K562 (cell line): Measurements from ENCODE around the gene DROSHA. TPM values are rescaled to one million over a fixed set of nuclear protein-coding genes. Genes with fewer than 3 reads are reported as not detected.
A peak's percentile ranks its signal among the peaks of the same experiment; 100 is the strongest.

ENCODE experiments used
- ATAC-seq: fragments of 200-7000 bp; cut with Tn5 transposase; 3 replicates; pipeline ENCODE4 v1.9.1; 2020; ENCODE audit warnings: moderate library complexity
- BruUV-seq: library from RNA; stranded (reverse); fragments of 400-500 nt; replicated peaks from 2 replicates; lab custom pipeline; 2021; lab: Mats Ljungman, UMichigan
- CTCF ChIA-PET: fragments of 300-600 bp; formaldehyde crosslinking; extraction: SDS; loops from one replicate; lab custom pipeline; 2021; ENCODE audit warnings: low intra/inter-chr PET ratio; lab: Yijun Ruan, JAX
- POLR2A ChIA-PET: fragments of 300-600, 350-650 bp; sonication (Branson Sonifier 250); formaldehyde crosslinking; extraction: SDS; loops from one replicate; lab custom pipeline; 2021; ENCODE audit warnings: antibody characterized with exemption, inconsistent platforms; lab: Yijun Ruan, JAX
- DNase-seq, 4 experiments: peaks; one replicate each; pipeline versions ENCODE4 v3.0.0 to v3.0.0-alpha.2; 2011 to 2018; ENCODE audit warnings: low spot score in 3 of 4, mixed read lengths in 3 of 4; ENCODE audit errors: extremely low read depth in 1 of 4
- FAIRE-seq: peaks from 2 replicates; lab custom pipeline; 2011; peaks lifted over from hg19 to GRCh38; lab: Jason Lieb, UNC
- H2AFZ ChIP-seq: 2 replicates; pipeline ENCODE4 v1.6.0; 2011; ENCODE audit warnings: low read depth, low read length, control low read depth, inconsistent platforms
- H3K27ac ChIP-seq: fragments of 200-600 bp; 3 replicates; pipeline ENCODE4 v1.8.0; 2011; ENCODE audit warnings: low read depth, mild to moderate bottlenecking, control low read depth, inconsistent platforms, low read length, moderate library complexity, mixed read lengths; ENCODE audit errors: extremely low read depth
- H3K27me3 ChIP-seq, 2 experiments: fragments of 300-600 bp in 1 of 2; 2 replicates in 1 of 2; 3 replicates in 1 of 2; pipeline versions ENCODE4 v1.6.0 to v1.8.0; 2011; ENCODE audit warnings: inconsistent platforms in 2 of 2, low read length in 2 of 2, mild to moderate bottlenecking in 1 of 2, mixed read lengths in 1 of 2, moderate library complexity in 1 of 2; ENCODE audit not compliant: control insufficient read depth in 2 of 2, insufficient read depth in 2 of 2
- H3K36me3 ChIP-seq: fragments of 300-600 bp; 3 replicates; pipeline ENCODE4 v1.8.0; 2011; ENCODE audit warnings: mild to moderate bottlenecking, low read length, inconsistent platforms; ENCODE audit not compliant: control insufficient read depth, insufficient read depth
- H3K4me1 ChIP-seq, 2 experiments: fragments of 200-600 bp in 1 of 2; replicated peaks in 1 of 2; 2 replicates in 1 of 2; 3 replicates in 1 of 2; pipeline versions ENCODE4 v1.5.1 to v1.8.0; 2011; ENCODE audit warnings: inconsistent platforms in 2 of 2, low read length in 2 of 2, mild to moderate bottlenecking in 1 of 2, mixed read lengths in 1 of 2, moderate library complexity in 1 of 2; ENCODE audit not compliant: control insufficient read depth in 2 of 2, insufficient read depth in 2 of 2
- H3K4me2 ChIP-seq: 2 replicates; pipeline ENCODE4 v1.6.1; 2011; ENCODE audit warnings: low read length, control low read depth, inconsistent platforms, mixed read lengths; ENCODE audit not compliant: insufficient read depth
- H3K4me3 ChIP-seq: fragments of 200-600 bp; sonication (generic), shearing (Covaris generic); 2 replicates; pipeline ENCODE4 v1.5.1; 2016; ENCODE audit warnings: control low read depth, inconsistent platforms
- H3K79me2 ChIP-seq: fragments of 200-600 bp; 3 replicates; pipeline ENCODE4 v1.8.0; 2011; ENCODE audit warnings: low read length, inconsistent platforms; ENCODE audit not compliant: control insufficient read depth, insufficient read depth
- H3K9ac ChIP-seq, 2 experiments: 2 replicates each; pipeline versions ENCODE4 v1.6.0 to v1.6.1; 2011; ENCODE audit warnings: low read depth in 2 of 2, low read length in 2 of 2, control low read depth in 1 of 2, inconsistent platforms in 1 of 2, mild to moderate bottlenecking in 1 of 2, mixed read lengths in 1 of 2; ENCODE audit not compliant: insufficient read depth in 1 of 2
- H3K9me1 ChIP-seq: one replicate; pipeline ENCODE4 v1.6.0; 2011; ENCODE audit warnings: inconsistent platforms, mild to moderate bottlenecking, low read length, moderate library complexity; ENCODE audit not compliant: control insufficient read depth, insufficient read depth
- H3K9me3 ChIP-seq: replicated peaks from 2 replicates; pipeline ENCODE4 v1.5.1; 2011; ENCODE audit warnings: low read depth, low read length, inconsistent platforms; ENCODE audit not compliant: control insufficient read depth, insufficient read depth
- H4K20me1 ChIP-seq: replicated peaks from 2 replicates; pipeline ENCODE4 v1.6.1; 2011; ENCODE audit warnings: low read length, inconsistent platforms, mixed read lengths; ENCODE audit not compliant: control insufficient read depth, insufficient read depth
- ASH1L ChIP-seq: fragments of 450-650 bp; IDR thresholded peaks from 2 replicates; pipeline ENCODE4 v1.6.1; 2018; ENCODE audit warnings: borderline replicate concordance, mild to moderate bottlenecking, low read depth; ENCODE audit not compliant: partially characterized antibody
- ATF1 ChIP-seq, 2 experiments: fragments of 450-650 bp in 1 of 2; IDR thresholded peaks; 2 replicates each; pipeline ENCODE4 v1.6.1; 2016; ENCODE audit warnings: missing compliant biosample characterization in 1 of 2, missing genetic modification characterization in 1 of 2
- CBX2 ChIP-seq: fragments of 200-600 bp; sonication (generic); IDR thresholded peaks from one replicate; pipeline ENCODE4 v1.6.1; 2012; ENCODE audit warnings: mild to moderate bottlenecking, low read length, inconsistent platforms; ENCODE audit not compliant: insufficient read depth, poor library complexity, severe bottlenecking
- EP300 ChIP-seq: IDR thresholded peaks from 2 replicates; pipeline ENCODE4 v1.6.1; 2012; ENCODE audit warnings: low read length, improper control_type of control experiment
- FOXA1 ChIP-seq: fragments of 450-650 bp; IDR thresholded peaks from 2 replicates; pipeline ENCODE4 v1.6.1; 2016; ENCODE audit warnings: mild to moderate bottlenecking, borderline replicate concordance
- HSF4 ChIP-seq: fragments of 250-450 bp; sonication (Bioruptor Pico); IDR thresholded peaks from 2 replicates; pipeline ENCODE4 v2.1.2; 2022; ENCODE audit warnings: mild to moderate bottlenecking, moderate library complexity, borderline replicate concordance
- MEF2D ChIP-seq: conservative IDR thresholded peaks from 2 replicates; pipeline ENCODE4 v1.6.1; 2016; ENCODE audit warnings: low read depth, missing genetic modification characterization, missing compliant biosample characterization
- NFYB ChIP-seq: IDR thresholded peaks from 2 replicates; pipeline ENCODE4 v1.6.1; 2011; ENCODE audit warnings: mild to moderate bottlenecking, moderate library complexity; ENCODE audit not compliant: insufficient read length; ENCODE audit errors: extremely low read depth
- RBBP5 ChIP-seq: fragments of 200-600 bp; sonication (generic); IDR thresholded peaks from 2 replicates; pipeline ENCODE4 v1.6.1; 2012; ENCODE audit warnings: borderline replicate concordance, mild to moderate bottlenecking, low read length, control low read depth, inconsistent platforms; ENCODE audit not compliant: insufficient read depth, poor library complexity, severe bottlenecking
- SREBF1 ChIP-seq: fragments of 150-350 bp; IDR thresholded peaks from 2 replicates; pipeline ENCODE4 v1.6.1; 2014; ENCODE audit warnings: antibody characterized with exemption, low read depth, low read length, borderline replicate concordance
- TBP ChIP-seq: optimal IDR thresholded peaks from 2 replicates; pipeline ENCODE3; 2011; ENCODE audit warnings: low read depth, low read length, improper control_type of control experiment
- TCF3 ChIP-seq: sonication (generic); formaldehyde crosslinking; IDR thresholded peaks from 2 replicates; pipeline ENCODE4 v1.4.0; 2020; ENCODE audit warnings: mild to moderate bottlenecking, missing genetic modification reagents
- ZNF124 ChIP-seq: sonication (generic); formaldehyde crosslinking; IDR thresholded peaks from 2 replicates; pipeline ENCODE4 v1.8.1; 2022; ENCODE audit warnings: missing genetic modification reagents
- ZNF324 ChIP-seq: fragments of 250-450 bp; sonication (Bioruptor Pico); IDR thresholded peaks from 2 replicates; pipeline ENCODE4 v1.4.0; 2020; ENCODE audit warnings: mild to moderate bottlenecking
- ZNF764 ChIP-seq: fragments of 250-450 bp; sonication (Bioruptor Pico); IDR thresholded peaks from 2 replicates; pipeline ENCODE4 v1.4.0; 2020; ENCODE audit warnings: low read depth, mild to moderate bottlenecking, moderate library complexity
- ZNF785 ChIP-seq: fragments of 250-450 bp; sonication (Bioruptor Pico); IDR thresholded peaks from 2 replicates; pipeline ENCODE4 v1.4.0; 2020; ENCODE audit warnings: mild to moderate bottlenecking
- WGBS: fragments of 100-300 bp; shearing (Covaris generic); methylation state at CpG from one replicate; pipeline ENCODE4 v1.1.6; 2016; ENCODE audit warnings: low coverage, mixed read lengths; ENCODE audit not compliant: insufficient coverage; ENCODE audit errors: missing lambda C conversion rate; 5-methylcytosine and 5-hydroxymethylcytosine counted together
- in situ Hi-C: fragments of 300-500 bp; cut with MboI; formaldehyde crosslinking; loops from 4 replicates; pipeline ENCODE4 v1.15.0; 2018; ENCODE audit warnings: inconsistent platforms, mixed read lengths
- intact Hi-C: fragments of 100-400 bp; cut with micrococcal nuclease; formaldehyde crosslinking; loops from 2 replicates; pipeline ENCODE4 v1.14.2; 2022
- polyA plus RNA-seq, 8 experiments: library from polyadenylated mRNA; depleted of rRNA in 4 of 8; stranded (reverse) in 5 of 8; unstranded in 3 of 8; fragments of >200 nt; fragmentation: Nextera tagmentation in 2 of 8; fragmentation: Illumina TruSeq in 1 of 8; extraction: Ambion mirVana in 2 of 8; extraction: Trizol in 1 of 8; gene quantifications; 2 replicates each; pipeline versions ENCODE4 v1.2.1 to v1.2.3, GENCODE V29; 2011 to 2014; ENCODE audit warnings: inconsistent platforms in 1 of 8, missing spikeins in 1 of 8
- total RNA-seq, 7 experiments: library from RNA; depleted of rRNA in 6 of 7; stranded (reverse); fragments of >200 nt in 6 of 7; fragmentation: Illumina TruSeq in 2 of 7; extraction: Trizol in 2 of 7; gene quantifications; 2 replicates each; pipeline versions ENCODE4 v1.2.1 to v1.2.3, GENCODE V29; 2011 to 2021; ENCODE audit warnings: low replicate concordance in 1 of 7
- TF ChIP-seq, protein P1 (sequence below): sonication (generic); formaldehyde crosslinking; IDR thresholded peaks from 2 replicates; pipeline ENCODE4 v1.8.0; 2022; ENCODE audit warnings: mild to moderate bottlenecking, missing genetic modification reagents
- TF ChIP-seq, protein P2 (sequence below): fragments of 150-350 bp; conservative IDR thresholded peaks from 2 replicates; pipeline ENCODE4 v1.6.1; 2014; ENCODE audit warnings: low read length

Gene DROSHA
- total and polyA plus RNA-seq, 9 of the 15 experiments (the other 6 are each of a cell fraction or from before 2014, with no cell fraction given): 52.5 to 109 (median 68.9) TPM

DNA sequence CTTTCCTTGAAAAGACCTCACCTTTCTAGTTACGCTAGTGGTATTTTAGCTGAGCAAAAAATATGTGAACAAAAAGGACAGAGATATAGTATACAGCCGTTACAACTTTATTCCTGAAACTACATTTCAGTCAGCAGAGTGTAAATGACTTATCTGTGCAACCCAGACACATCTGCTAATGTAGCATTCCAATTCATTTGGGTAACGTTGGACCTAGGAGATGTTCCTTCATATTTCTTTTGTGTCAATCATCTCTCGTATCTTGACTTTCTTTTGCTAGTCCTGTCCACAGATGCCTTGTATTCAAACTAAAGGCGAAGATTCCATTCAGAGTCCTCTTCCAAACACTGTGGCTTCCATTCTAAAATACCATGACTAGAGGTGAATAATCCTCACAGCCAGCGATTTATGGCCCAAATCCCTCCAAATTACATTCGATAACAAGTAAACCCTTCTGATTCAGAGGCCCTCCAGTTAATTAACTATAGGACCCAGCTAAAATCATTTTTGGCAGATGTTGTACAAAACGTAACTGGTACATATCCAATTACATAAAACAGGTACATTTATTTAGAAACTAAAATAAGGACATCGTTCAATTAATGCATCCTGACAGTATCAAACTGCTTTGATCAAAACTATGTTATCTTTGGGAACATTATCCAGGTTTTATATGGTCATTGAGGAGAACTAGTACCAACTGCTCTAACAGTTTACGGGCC is 155.7 kb downstream of the DROSHA start:
- peaks cover 0 to 22% of the 10 kb centered on the region in 2 experiments; a peak in 2 of 5 replicates for H3K27me3 ChIP-seq
- 10% methylated on average over 10 of the region's 10 CpGs for WGBS
- ChIA-PET POLR2A (no interaction called here), CTCF (no interaction called here)
- H2AFZ ChIP-seq: peak overlapping the region; percentile 47; the same call in 1 of the 2 replicates
- H3K4me2 ChIP-seq: peak overlapping the region; percentile 1; the same call in 1 of the 2 replicates
- H3K9me3 ChIP-seq: no peaks in the 10 kb centered on the region
- H3K79me2 ChIP-seq: no peaks in the 10 kb centered on the region
- no peak overlapping the region for H3K9ac ChIP-seq
- BruUV-seq: no TSS peak
- no peak for ATAC-seq
- no peak for FAIRE-seq
- in situ Hi-C loops (no loop called here), intact Hi-C loops (no loop called here)
- peak in 1 of 4 experiments; percentile 13 for DNase-seq
- no peaks in the 10 kb centered on the region for H3K36me3 ChIP-seq
- peaks cover 0 to 6% of the 10 kb centered on the region in 2 experiments; a peak in 2 of 5 replicates for H3K4me1 ChIP-seq
- no peaks in the 10 kb centered on the region for H3K9me1 ChIP-seq
- no peak overlapping the region for H3K4me3 ChIP-seq
- no peaks in the 10 kb centered on the region for H4K20me1 ChIP-seq
- H3K27ac ChIP-seq: no peak overlapping the region
- TF ChIP-seq ZNF785: no peak
- no peak for TF ChIP-seq RBBP5
- no peak for TF ChIP-seq ASH1L
- peak; percentile 23; the same call in 1 of the 2 replicates for TF ChIP-seq EP300
- TF ChIP-seq SREBF1: no peak
- TF ChIP-seq, protein P1, sequence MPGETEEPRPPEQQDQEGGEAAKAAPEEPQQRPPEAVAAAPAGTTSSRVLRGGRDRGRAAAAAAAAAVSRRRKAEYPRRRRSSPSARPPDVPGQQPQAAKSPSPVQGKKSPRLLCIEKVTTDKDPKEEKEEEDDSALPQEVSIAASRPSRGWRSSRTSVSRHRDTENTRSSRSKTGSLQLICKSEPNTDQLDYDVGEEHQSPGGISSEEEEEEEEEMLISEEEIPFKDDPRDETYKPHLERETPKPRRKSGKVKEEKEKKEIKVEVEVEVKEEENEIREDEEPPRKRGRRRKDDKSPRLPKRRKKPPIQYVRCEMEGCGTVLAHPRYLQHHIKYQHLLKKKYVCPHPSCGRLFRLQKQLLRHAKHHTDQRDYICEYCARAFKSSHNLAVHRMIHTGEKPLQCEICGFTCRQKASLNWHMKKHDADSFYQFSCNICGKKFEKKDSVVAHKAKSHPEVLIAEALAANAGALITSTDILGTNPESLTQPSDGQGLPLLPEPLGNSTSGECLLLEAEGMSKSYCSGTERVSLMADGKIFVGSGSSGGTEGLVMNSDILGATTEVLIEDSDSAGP (CRISPR knock-in tag): no peak
- TF ChIP-seq TBP: no peak
- TF ChIP-seq MEF2D (tag): no peak
- TF ChIP-seq ZNF124 (CRISPR knock-in tag): no peak
- TF ChIP-seq, protein P2, sequence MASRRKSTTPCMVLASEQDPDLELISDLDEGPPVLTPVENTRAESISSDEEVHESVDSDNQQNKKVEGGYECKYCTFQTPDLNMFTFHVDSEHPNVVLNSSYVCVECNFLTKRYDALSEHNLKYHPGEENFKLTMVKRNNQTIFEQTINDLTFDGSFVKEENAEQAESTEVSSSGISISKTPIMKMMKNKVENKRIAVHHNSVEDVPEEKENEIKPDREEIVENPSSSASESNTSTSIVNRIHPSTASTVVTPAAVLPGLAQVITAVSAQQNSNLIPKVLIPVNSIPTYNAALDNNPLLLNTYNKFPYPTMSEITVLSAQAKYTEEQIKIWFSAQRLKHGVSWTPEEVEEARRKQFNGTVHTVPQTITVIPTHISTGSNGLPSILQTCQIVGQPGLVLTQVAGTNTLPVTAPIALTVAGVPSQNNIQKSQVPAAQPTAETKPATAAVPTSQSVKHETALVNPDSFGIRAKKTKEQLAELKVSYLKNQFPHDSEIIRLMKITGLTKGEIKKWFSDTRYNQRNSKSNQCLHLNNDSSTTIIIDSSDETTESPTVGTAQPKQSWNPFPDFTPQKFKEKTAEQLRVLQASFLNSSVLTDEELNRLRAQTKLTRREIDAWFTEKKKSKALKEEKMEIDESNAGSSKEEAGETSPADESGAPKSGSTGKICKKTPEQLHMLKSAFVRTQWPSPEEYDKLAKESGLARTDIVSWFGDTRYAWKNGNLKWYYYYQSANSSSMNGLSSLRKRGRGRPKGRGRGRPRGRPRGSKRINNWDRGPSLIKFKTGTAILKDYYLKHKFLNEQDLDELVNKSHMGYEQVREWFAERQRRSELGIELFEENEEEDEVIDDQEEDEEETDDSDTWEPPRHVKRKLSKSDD: no peak
- no peak for TF ChIP-seq HSF4 (CRISPR knock-in tag)
- TF ChIP-seq NFYB: no peak
- peak; percentile 91 for TF ChIP-seq TCF3 (CRISPR knock-in tag)
- TF ChIP-seq FOXA1: no peak
- TF ChIP-seq CBX2: no peak
- no peak for TF ChIP-seq ZNF324 (CRISPR knock-in tag)
- TF ChIP-seq ATF1 (CRISPR knock-in tag; IDR thresholded peaks at IDR 0.05): no peak
- no peak for TF ChIP-seq ATF1 (tag; IDR thresholded peaks at IDR 0.05)
- no peak for TF ChIP-seq ZNF764 (CRISPR knock-in tag)
